Fibroblast of the aortic adventitia (primary cell): ENCODE results near the gene DTNB. TPM values are rescaled to one million over a fixed set of nuclear protein-coding genes. Genes with fewer than 3 reads are reported as not detected.

Experiments
- DNase-seq: peaks from one replicate; pipeline ENCODE4 v3.0.0-alpha.2; 2010; ENCODE audit warnings: low read depth
- H3K4me3 ChIP-seq: 2 replicates; pipeline ENCODE4 v1.5.1; 2011; ENCODE audit warnings: low read depth, mild to moderate bottlenecking, control low read depth, low read length, moderate library complexity
- CTCF ChIP-seq: IDR thresholded peaks from 2 replicates; pipeline ENCODE4 v1.5.1; 2011; ENCODE audit warnings: mild to moderate bottlenecking, low read length, control low read depth, inconsistent platforms; ENCODE audit not compliant: insufficient read depth
- total RNA-seq: library from RNA; depleted of rRNA; stranded (reverse); fragments of >200 nt; gene quantifications from 2 replicates; pipeline ENCODE4 v1.2.3, GENCODE V29; 2012; ENCODE audit warnings: low replicate concordance

DTNB gene
- total RNA-seq, result 4.1 and 11.7 TPM in 2 replicates

GRCh38 chr2:25673300-25674076 is at the start of gene DTNB:
Gene DTNB, minus strand, starts transcription at chr2:25673577. Its CDS starts 20,917 bp downstream, at chr2:25652660.
- peak within 1 kb of the TSS; percentile 77 for H3K4me3 ChIP-seq
- no peak for TF ChIP-seq CTCF
- peak; percentile 34 for DNase-seq

- H3K4me3 ChIP-seq, result no peak overlapping the region
- DNase-seq, result no peak
- no peak for TF ChIP-seq CTCF
Observed at GRCh38 chr2:25722224-25722623, 48.8 kb upstream of the DTNB start.

GRCh38 chr2:25720575-25720974 is 47.2 kb upstream of the DTNB start:
- TF ChIP-seq CTCF, result no peak
- H3K4me3 ChIP-seq, result no peak overlapping the region
- no peak for DNase-seq

- DNase-seq, result no peak
- TF ChIP-seq CTCF, result no peak
- no peak overlapping the region for H3K4me3 ChIP-seq
Observed at GRCh38 chr2:25714740-25715139, 41.4 kb upstream of the DTNB start.

GRCh38 chr2:25712455-25712854 is 39.1 kb upstream of the DTNB start:
- H3K4me3 ChIP-seq, result no peak overlapping the region
- TF ChIP-seq CTCF, result no peak
- DNase-seq, result no peak

- no peak for TF ChIP-seq CTCF
- no peak overlapping the region for H3K4me3 ChIP-seq
- no peak for DNase-seq
Observed at GRCh38 chr2:25711675-25712354, 38.4 kb upstream of the DTNB start.
